Left ventricle myocardium inferior (tissue), 1 donor: ENCODE measurements around the gene GFRA1. TPM values are rescaled to one million over a fixed set of nuclear protein-coding genes. Genes with fewer than 3 reads are reported as not detected.

Experiments
- DNase-seq: peaks from one replicate; pipeline ENCODE4 v3.0.0-alpha.2; 2020
- H3K27ac ChIP-seq: fragments of 200-600 bp; replicated peaks from 2 replicates; pipeline ENCODE4 v1.8.0; 2021
- H3K27me3 ChIP-seq: fragments of 200-600 bp; 2 replicates; pipeline ENCODE4 v1.8.0; 2021; ENCODE audit warnings: low read depth
- H3K36me3 ChIP-seq: fragments of 200-600 bp; 2 replicates; pipeline ENCODE4 v1.8.0; 2021
- H3K4me1 ChIP-seq: fragments of 200-600 bp; 2 replicates; pipeline ENCODE4 v1.8.0; 2021
- H3K4me3 ChIP-seq: fragments of 200-600 bp; 2 replicates; pipeline ENCODE4 v1.8.0; 2021; ENCODE audit warnings: mild to moderate bottlenecking, moderate library complexity
- H3K9me3 ChIP-seq: fragments of 200-600 bp; replicated peaks from 2 replicates; pipeline ENCODE4 v1.8.0; 2021
- CTCF ChIP-seq: fragments of 200-600 bp; IDR thresholded peaks from 2 replicates; pipeline ENCODE4 v1.8.0; 2021; ENCODE audit warnings: antibody characterized with exemption, mild to moderate bottlenecking, borderline replicate concordance
- intact Hi-C: fragments of 100-400 bp; cut with micrococcal nuclease; formaldehyde crosslinking; loops from one replicate; pipeline ENCODE4 v1.11.0; 2022
- total RNA-seq: library from RNA; stranded (reverse); fragmentation: NEBNext Ultra II Directional; extraction: Animal tissue kit (Norgen Biotek cat#: 25700); gene quantifications from one replicate; pipeline ENCODE4 v1.2.1, GENCODE V29; 2021
- donor health status: DM: no; HTN: yes; CAD: no; lungs with severe emphysema.

GFRA1 gene
- total RNA-seq, 1 donor from 2014 or later = 5.1 TPM

- no peak for DNase-seq
- H3K27me3 ChIP-seq = no peaks in the 10 kb centered on the region
- no peak overlapping the region for H3K27ac ChIP-seq
- intact Hi-C loops = no loop called here
- H3K36me3 ChIP-seq = no peaks in the 10 kb centered on the region
- no peak overlapping the region for H3K4me3 ChIP-seq
- no peaks in the 10 kb centered on the region for H3K4me1 ChIP-seq
- no peak for TF ChIP-seq CTCF
- no peaks in the 10 kb centered on the region for H3K9me3 ChIP-seq
These were observed 248.6 kb downstream of the GFRA1 start for GRCh38 chr10:116024271-116024878.

- H3K27me3 ChIP-seq = no peaks in the 10 kb centered on the region
- peaks cover 8% of the 10 kb centered on the region for H3K9me3 ChIP-seq
- no peak overlapping the region for H3K4me3 ChIP-seq
- DNase-seq = no peak
- no peak overlapping the region for H3K27ac ChIP-seq
- intact Hi-C loops = no loop called here
- H3K36me3 ChIP-seq = no peaks in the 10 kb centered on the region
- H3K4me1 ChIP-seq = peaks cover 10% of the 10 kb centered on the region
- no peak for TF ChIP-seq CTCF
These were observed 255.6 kb downstream of the GFRA1 start for GRCh38 chr10:116017405-116017804.

GRCh38 chr10:116015583-116016333, 257.2 kb downstream of the GFRA1 start:
- no peak for DNase-seq
- Histone ChIP-seq H3K27me3 (no peaks in the 10 kb centered on the region), H3K27ac (no peak overlapping the region), H3K4me3 (no peak overlapping the region), H3K36me3 (no peaks in the 10 kb centered on the region), H3K4me1 (peaks cover 10% of the 10 kb centered on the region), H3K9me3 (peaks cover 18% of the 10 kb centered on the region)
- intact Hi-C loops = no loop called here
- TF ChIP-seq CTCF = no peak

GRCh38 chr10:116014871-116015582, 258.0 kb downstream of the GFRA1 start:
- DNase-seq = no peak
- Histone ChIP-seq H3K4me3 (no peak overlapping the region), H3K27me3 (no peaks in the 10 kb centered on the region), H3K4me1 (peaks cover 10% of the 10 kb centered on the region), H3K36me3 (no peaks in the 10 kb centered on the region), H3K9me3 (peaks cover 21% of the 10 kb centered on the region), H3K27ac (no peak overlapping the region)
- intact Hi-C loops = no loop called here
- no peak for TF ChIP-seq CTCF

- no peak for DNase-seq
- no peaks in the 10 kb centered on the region for H3K27me3 ChIP-seq
- intact Hi-C loops = no loop called here
- H3K36me3 ChIP-seq = no peaks in the 10 kb centered on the region
- H3K4me3 ChIP-seq = no peak overlapping the region
- H3K27ac ChIP-seq = no peak overlapping the region
- no peak for TF ChIP-seq CTCF
- peaks cover 28% of the 10 kb centered on the region for H3K9me3 ChIP-seq
- peaks cover 10% of the 10 kb centered on the region for H3K4me1 ChIP-seq
These were observed 258.7 kb downstream of the GFRA1 start for GRCh38 chr10:116014326-116014725.
